NCI-H2196 treated with DMSO at 0.1 percent for 48 hours (cell line): ENCODE results near the gene SELENOP.

ENCODE experiments used
- DNase-seq: peaks from one replicate; lab custom pipeline; 2025; ENCODE audit not compliant: unreplicated experiment; lab: John Stamatoyannopoulos, UW

SELENOP gene

GRCh38 chr5:42798284-42799240 lies 13.1 kb downstream of the SELENOP start:
- no peak for DNase-seq

GRCh38 chr5:42791151-42791550 lies 20.5 kb downstream of the SELENOP start:
- DNase-seq: no peak

- DNase-seq: no peak
Observed at GRCh38 chr5:42787845-42788244, 23.8 kb downstream of the SELENOP start.

DNA sequence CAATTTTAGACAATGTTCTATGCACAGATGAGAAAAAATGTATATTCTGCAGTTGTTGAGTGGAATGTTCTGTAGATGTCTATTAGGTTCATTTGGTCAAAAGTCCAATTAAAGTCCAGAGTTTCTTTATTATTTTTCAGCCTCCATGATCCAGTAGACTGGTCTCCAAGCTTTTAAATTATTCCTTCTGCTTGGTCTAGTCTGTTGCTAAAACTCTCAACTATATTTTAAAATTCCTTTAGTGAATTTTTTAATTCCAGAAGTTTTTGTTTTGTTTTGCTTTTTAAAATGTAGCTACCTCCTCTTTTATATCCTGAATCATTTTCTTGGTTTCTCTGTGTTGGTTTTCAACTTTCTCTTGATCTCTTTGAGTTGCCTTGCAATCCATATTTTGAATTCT lies 24.6 kb downstream of the SELENOP start:
- DNase-seq: no peak

DNA sequence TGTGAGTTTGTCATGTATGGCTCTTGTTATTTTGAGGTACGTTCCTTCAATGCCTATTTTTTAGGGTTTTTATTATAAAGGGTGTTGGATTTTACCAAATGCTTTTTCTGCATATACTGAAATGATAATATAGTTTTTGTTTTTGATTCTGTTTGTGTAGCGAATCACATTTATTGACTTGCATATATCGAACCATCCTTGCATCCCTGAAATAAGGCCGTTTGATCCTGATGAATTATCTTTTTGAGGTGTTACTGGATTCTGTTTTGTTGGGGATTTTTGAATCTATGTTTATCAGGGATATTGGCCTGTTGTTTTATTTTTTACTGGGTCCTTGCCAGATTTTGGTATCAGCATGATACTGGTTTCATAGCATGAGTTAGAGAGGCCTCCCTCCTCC lies 25.9 kb downstream of the SELENOP start:
- no peak for DNase-seq

- DNase-seq: no peak
Observed at GRCh38 chr5:42784132-42784531, 27.6 kb downstream of the SELENOP start.

GRCh38 chr5:42781584-42781983 lies 30.1 kb downstream of the SELENOP start:
- DNase-seq: no peak

DNA sequence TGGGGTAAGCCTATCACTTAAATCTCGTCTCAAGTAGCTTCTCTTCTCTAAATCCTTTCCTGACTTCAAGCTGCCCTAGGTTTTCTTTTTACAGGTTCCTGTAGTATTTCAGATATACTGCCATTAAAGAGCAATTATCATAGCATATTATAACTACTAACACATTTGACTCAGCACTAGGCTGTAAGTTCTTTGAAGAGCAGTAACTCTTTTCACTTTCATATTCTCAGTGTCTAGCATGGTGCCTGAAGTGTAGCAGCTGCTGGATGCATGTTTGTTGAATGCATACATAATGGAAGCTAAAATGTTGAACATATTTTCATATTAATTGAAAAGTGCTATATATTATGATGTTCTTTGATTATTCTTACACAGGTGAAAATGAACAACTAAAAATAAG lies 32.6 kb downstream of the SELENOP start:
- DNase-seq: no peak

GRCh38 chr5:42772265-42772993 lies 39.3 kb downstream of the SELENOP start:
- DNase-seq: no peak

DNA sequence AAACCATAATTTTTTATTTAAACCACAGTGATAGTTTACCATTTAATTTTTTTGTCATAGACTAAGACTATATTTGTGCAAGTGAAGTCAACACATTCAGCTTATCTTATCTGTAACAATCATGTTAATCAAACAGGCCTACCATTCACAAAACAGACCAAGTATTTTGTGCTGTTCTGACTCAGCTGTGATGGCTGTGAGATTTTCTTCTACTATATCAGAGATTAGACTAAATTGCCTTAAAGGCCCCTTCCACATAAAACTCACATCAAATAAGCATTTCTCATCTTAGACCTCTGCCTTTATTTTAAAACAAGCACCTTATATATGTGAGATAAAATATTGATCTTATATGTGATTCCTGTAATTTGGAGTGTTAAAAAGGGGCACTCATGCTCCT lies 41.7 kb downstream of the SELENOP start:
- DNase-seq: no peak

DNA sequence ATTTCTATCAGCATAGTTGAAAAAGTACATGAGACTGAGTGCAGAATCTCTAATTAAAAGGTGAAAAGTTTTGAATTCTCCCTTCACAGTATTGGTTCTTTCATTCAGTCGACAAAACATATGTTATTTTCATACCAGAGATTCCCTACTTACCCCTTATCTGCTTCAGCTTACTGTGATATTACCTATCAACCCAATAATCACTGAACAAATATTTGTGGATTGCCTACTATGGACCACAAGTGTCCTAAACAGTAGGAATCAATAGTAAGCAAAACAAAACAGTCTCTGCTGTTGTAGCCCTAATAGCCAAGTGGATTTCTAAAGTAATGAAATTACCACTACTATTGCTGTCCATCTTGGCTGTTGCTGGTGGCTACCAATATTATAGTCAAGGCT lies 43.6 kb downstream of the SELENOP start:
- no peak for DNase-seq

GRCh38 chr5:42767491-42768105 lies 44.1 kb downstream of the SELENOP start:
- DNase-seq: no peak

GRCh38 chr5:42761791-42762190 lies 49.9 kb downstream of the SELENOP start:
- DNase-seq: no peak

GRCh38 chr5:42760426-42760825 lies 51.3 kb downstream of the SELENOP start:
- no peak for DNase-seq

GRCh38 chr5:42759456-42759855 lies 52.2 kb downstream of the SELENOP start:
- no peak for DNase-seq

GRCh38 chr5:42756606-42757601 lies 54.8 kb downstream of the SELENOP start, which contains the start of gene CCDC152:
Gene CCDC152 (plus strand): TSS chr5:42756818. CDS start chr5:42759122, 2,304 bp downstream.
- no peak for DNase-seq

GRCh38 chr5:42753099-42753498 lies 58.6 kb downstream of the SELENOP start:
- no peak for DNase-seq

GRCh38 chr5:42751044-42751443 lies 60.6 kb downstream of the SELENOP start:
- no peak for DNase-seq

DNA sequence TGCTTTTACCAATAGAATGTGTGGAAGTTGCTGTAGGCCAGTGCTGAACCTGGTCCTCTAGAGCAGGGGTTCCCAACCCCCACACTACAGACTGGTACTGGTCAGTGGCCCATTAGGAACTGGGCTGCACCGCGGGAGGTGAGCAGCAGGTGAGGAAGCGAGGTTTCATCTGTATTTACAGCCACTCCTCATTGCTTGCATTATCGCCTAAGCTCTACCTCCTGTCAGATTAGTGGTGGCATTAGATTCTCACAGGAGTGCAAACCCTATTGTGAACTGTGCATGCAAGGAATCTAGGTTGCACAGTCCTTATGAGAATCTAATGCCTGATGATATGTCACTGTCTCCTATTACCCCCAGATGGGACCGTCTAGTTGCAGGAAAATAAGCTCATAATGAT lies 61.2 kb downstream of the SELENOP start:
- no peak for DNase-seq
